ENCODE results near the gene CCDC73.

GRCh38 chr11:32671051-32671450 lies 123.4 kb downstream of the CCDC73 start:
- no peak for TF ChIP-seq EZH2phosphoT487 (IDR thresholded peaks at IDR 0.05; ENCODE audit: borderline replicate concordance, low read depth)
- TF ChIP-seq CTCF (IDR thresholded peaks at IDR 0.05), result no peak
- peak; percentile 90 for TF ChIP-seq POLR2AphosphoS5 (IDR thresholded peaks at IDR 0.05; ENCODE audit: low read depth, low read length)

All from SK-N-SH (cell line).